ENCODE results near the gene ADAMTSL3. TPM values are rescaled to one million over a fixed set of nuclear protein-coding genes. Genes with fewer than 3 reads are reported as not detected.
"Not testable (repeated sequence)": the region's sequence is repeated elsewhere in the genome, so short reads cannot be mapped to it uniquely, and the experiment has no call there.

Gene ADAMTSL3
- total RNA-seq, 1 experiment from 2014 or later = 0.05 TPM

DNA sequence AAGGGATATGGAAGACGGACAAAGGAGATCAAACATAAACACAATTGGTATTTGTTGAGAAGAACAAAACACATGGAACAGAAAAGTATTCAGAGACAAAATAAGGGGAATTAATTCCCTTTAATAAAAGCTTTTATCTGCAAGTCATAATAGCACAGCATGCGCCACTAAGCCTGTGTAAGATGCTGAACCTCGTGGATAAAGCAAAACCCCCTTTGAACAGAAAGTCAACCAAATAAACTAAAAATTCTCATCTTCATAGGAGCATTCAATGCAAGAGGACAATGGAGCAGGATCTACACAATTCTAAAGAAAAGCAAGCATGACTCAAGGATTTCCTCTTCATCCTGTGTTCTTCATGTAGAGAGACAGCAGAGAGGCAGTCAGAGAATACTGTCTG, 307.4 kb downstream of the ADAMTSL3 start:
- ATAC-seq (no peak), DNase-seq (ENCODE audit: low read depth, low spot score) (no peak)
- no peaks in the 10 kb centered on the region for H3K9me3 ChIP-seq (ENCODE audit: control insufficient read depth in 1 of 2, insufficient read depth in 1 of 2, low read depth in 1 of 2, low read length in 2 of 2)
- no peak overlapping the region for H3K4me3 ChIP-seq (replicated peaks in 1 of 2; ENCODE audit: low read depth in 1 of 2, low read length in 2 of 2)
- no peaks in the 10 kb centered on the region for H3K27me3 ChIP-seq (ENCODE audit: insufficient read depth, low read length)
- H3K9ac ChIP-seq (ENCODE audit: low read length) = no peak overlapping the region
- ChIA-PET RAD21 (ENCODE audit: low non-redundant PET in 1 of 2, low total read pairs in 2 of 2, uncharacterized antibody in 2 of 2, unreplicated experiment in 2 of 2) (no interaction called here), POLR2A (no interaction called here), CTCF (no interaction called here)
- intact Hi-C loops (cut with micrococcal nuclease) = no loop called here
- no peak overlapping the region for H3K27ac ChIP-seq (ENCODE audit: low read depth, low read length)
- H3K79me2 ChIP-seq (ENCODE audit: insufficient read depth, low read length) = no peaks in the 10 kb centered on the region
- no peak overlapping the region for H2AFZ ChIP-seq (ENCODE audit: low read depth, low read length, poor library complexity, severe bottlenecking)
- no peak overlapping the region for H3K4me2 ChIP-seq (ENCODE audit: low read length)
- BruUV-seq (replicated peaks) = no TSS peak
- no peaks in the 10 kb centered on the region for H3K4me1 ChIP-seq (ENCODE audit: control insufficient read depth in 1 of 2, insufficient read depth in 2 of 2, low read length in 2 of 2)
- no peaks in the 10 kb centered on the region for H4K20me1 ChIP-seq (ENCODE audit: insufficient read depth)
- H3K9me2 ChIP-seq (ENCODE audit: insufficient read depth) = no peaks in the 10 kb centered on the region
- H3K36me3 ChIP-seq (ENCODE audit: control insufficient read depth in 1 of 2, insufficient read depth in 2 of 2, low read length in 2 of 2) = no peaks in the 10 kb centered on the region
- TF ChIP-seq ZNF274 (IDR thresholded peaks at IDR 0.05; ENCODE audit: low read depth, low read length) = no peak
- no peak for TF ChIP-seq RAD21 (IDR thresholded peaks at IDR 0.05; ENCODE audit: low read depth)
- TF ChIP-seq CEBPB (IDR thresholded peaks at IDR 0.05; ENCODE audit: low read depth) = no peak
- TF ChIP-seq TCF7L2 (IDR thresholded peaks at IDR 0.05; ENCODE audit: borderline replicate concordance, extremely low read depth, insufficient read depth, insufficient read length) = no peak
- TF ChIP-seq ELF1 (IDR thresholded peaks at IDR 0.05; ENCODE audit: borderline replicate concordance, low read depth) = no peak

DNA sequence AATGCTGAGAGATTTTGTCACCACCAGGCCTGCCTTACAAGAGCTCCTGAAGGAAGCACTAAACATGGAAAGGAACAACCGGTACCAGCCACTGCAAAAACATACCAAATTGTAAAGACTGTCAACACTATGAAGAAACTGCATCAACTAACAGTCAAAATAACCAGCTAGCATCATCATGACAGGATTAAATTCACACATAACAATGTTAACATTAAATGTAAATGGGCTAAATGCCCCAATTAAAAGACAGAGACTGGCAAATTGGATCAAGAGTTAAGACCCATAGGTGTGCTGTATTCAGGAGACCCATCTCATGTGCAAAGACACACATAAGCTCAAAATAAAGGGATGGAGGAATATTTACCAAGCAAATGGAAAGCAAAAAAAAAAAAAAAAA, 311.0 kb downstream of the ADAMTSL3 start:
- H2AFZ ChIP-seq (ENCODE audit: low read depth, low read length, poor library complexity, severe bottlenecking); intact Hi-C loops (cut with micrococcal nuclease); H3K36me3 ChIP-seq (ENCODE audit: control insufficient read depth in 1 of 2, insufficient read depth in 2 of 2, low read length in 2 of 2); H3K9me3 ChIP-seq (ENCODE audit: control insufficient read depth in 1 of 2, insufficient read depth in 1 of 2, low read depth in 1 of 2, low read length in 2 of 2); RAD21 ChIA-PET (ENCODE audit: low non-redundant PET in 1 of 2, low total read pairs in 2 of 2, uncharacterized antibody in 2 of 2, unreplicated experiment in 2 of 2); H3K4me3 ChIP-seq (replicated peaks in 1 of 2; ENCODE audit: low read depth in 1 of 2, low read length in 2 of 2); H3K9me2 ChIP-seq (ENCODE audit: insufficient read depth); H3K27ac ChIP-seq (ENCODE audit: low read depth, low read length); H3K79me2 ChIP-seq (ENCODE audit: insufficient read depth, low read length); H4K20me1 ChIP-seq (ENCODE audit: insufficient read depth); BruUV-seq (replicated peaks); ATAC-seq; CTCF ChIA-PET; H3K9ac ChIP-seq (ENCODE audit: low read length); H3K27me3 ChIP-seq (ENCODE audit: insufficient read depth, low read length); POLR2A ChIA-PET; H3K4me2 ChIP-seq (ENCODE audit: low read length); DNase-seq (ENCODE audit: low read depth, low spot score); H3K4me1 ChIP-seq (ENCODE audit: control insufficient read depth in 1 of 2, insufficient read depth in 2 of 2, low read length in 2 of 2): not testable (repeated sequence)

All from HCT116 (cell line).